Measurements from ENCODE around the gene TTLL11. TPM values are rescaled to one million over a fixed set of nuclear protein-coding genes. Genes with fewer than 3 reads are reported as not detected.
A peak's percentile ranks its signal among the peaks of the same experiment; 100 is the strongest.
"Not testable (repeated sequence)": the region's sequence is repeated elsewhere in the genome, so short reads cannot be mapped to it uniquely, and the experiment has no call there.

TTLL11 gene
- total and polyA plus RNA-seq, 4 donors, result 1.4 to 4.5 (median 3.6) TPM

DNA sequence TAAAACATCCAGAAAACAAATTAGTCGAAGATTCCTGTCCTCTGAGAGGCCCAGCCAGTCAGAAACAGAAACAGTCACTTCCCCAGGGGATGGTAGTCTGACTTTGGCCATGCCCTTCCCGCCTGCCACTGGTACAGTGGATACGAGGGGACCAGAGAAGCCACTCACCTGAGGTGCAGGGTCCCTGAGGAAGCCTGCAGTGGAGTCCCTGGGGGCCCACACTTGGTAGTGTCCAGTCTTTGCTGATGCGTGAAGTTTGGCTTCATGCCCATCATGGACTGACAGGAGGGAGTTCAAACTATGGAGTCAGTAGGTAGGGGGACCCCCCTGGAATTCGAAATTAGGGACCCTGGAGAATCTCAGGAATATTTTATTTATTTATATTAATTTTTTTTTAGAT is 294.2 kb downstream of the TTLL11 start (continued):
- TF ChIP-seq, protein P1, sequence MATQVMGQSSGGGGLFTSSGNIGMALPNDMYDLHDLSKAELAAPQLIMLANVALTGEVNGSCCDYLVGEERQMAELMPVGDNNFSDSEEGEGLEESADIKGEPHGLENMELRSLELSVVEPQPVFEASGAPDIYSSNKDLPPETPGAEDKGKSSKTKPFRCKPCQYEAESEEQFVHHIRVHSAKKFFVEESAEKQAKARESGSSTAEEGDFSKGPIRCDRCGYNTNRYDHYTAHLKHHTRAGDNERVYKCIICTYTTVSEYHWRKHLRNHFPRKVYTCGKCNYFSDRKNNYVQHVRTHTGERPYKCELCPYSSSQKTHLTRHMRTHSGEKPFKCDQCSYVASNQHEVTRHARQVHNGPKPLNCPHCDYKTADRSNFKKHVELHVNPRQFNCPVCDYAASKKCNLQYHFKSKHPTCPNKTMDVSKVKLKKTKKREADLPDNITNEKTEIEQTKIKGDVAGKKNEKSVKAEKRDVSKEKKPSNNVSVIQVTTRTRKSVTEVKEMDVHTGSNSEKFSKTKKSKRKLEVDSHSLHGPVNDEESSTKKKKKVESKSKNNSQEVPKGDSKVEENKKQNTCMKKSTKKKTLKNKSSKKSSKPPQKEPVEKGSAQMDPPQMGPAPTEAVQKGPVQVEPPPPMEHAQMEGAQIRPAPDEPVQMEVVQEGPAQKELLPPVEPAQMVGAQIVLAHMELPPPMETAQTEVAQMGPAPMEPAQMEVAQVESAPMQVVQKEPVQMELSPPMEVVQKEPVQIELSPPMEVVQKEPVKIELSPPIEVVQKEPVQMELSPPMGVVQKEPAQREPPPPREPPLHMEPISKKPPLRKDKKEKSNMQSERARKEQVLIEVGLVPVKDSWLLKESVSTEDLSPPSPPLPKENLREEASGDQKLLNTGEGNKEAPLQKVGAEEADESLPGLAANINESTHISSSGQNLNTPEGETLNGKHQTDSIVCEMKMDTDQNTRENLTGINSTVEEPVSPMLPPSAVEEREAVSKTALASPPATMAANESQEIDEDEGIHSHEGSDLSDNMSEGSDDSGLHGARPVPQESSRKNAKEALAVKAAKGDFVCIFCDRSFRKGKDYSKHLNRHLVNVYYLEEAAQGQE (IDR thresholded peaks at IDR 0.05), result no peak
- TF ChIP-seq RAD21 (IDR thresholded peaks at IDR 0.05), result no peak
- no peak for TF ChIP-seq FOXA2 (IDR thresholded peaks at IDR 0.05)
- TF ChIP-seq NR2F2 (IDR thresholded peaks at IDR 0.05), result no peak
- no peak for TF ChIP-seq YY1 (IDR thresholded peaks at IDR 0.05)

DNA sequence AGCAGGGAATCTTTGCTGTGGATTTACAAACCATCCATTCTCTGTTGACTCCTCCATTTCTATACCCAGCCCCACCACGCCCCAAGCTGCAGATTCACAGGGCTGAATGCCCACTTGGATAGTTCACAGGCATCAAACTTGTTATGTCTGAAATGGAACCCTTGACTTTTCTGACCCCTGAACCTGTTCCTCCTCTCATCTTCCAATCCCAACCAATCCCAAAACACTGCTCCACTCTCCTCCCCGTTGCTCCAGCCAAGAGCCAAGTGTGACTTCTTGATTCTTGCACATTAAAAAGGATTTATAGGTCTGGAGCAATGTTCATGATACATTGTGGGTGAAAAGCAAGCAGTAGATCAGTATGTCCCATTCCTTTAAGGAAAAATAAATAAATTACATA is 296.0 kb downstream of the TTLL11 start:
- H3K36me3 ChIP-seq (ENCODE audit: control insufficient read depth in 4 of 4, insufficient read depth in 3 of 4, low read depth in 1 of 4, low read length in 3 of 4), result no peaks in the 10 kb centered on the region
- DNase-seq (ENCODE audit: low spot score), result peak; percentile 28
- H3K9me3 ChIP-seq (ENCODE audit: control insufficient read depth in 4 of 4, low read length in 3 of 4), result no peaks in the 10 kb centered on the region
- H3K4me1 ChIP-seq (ENCODE audit: control insufficient read depth in 4 of 4, insufficient read depth in 4 of 4, low read length in 3 of 4), result no peaks in the 10 kb centered on the region
- no peak overlapping the region for H3K4me3 ChIP-seq (ENCODE audit: low read depth in 1 of 3, low read length in 3 of 3)
- H3K9ac ChIP-seq (ENCODE audit: low read depth in 1 of 2, low read length in 2 of 2), result no peak overlapping the region
- H3K27ac ChIP-seq (ENCODE audit: low read depth in 1 of 2, low read length in 2 of 2), result no peak overlapping the region
- WGBS, result 86% methylated on average over 2 of the region's 2 CpGs
- no peaks in the 10 kb centered on the region for H3K27me3 ChIP-seq (ENCODE audit: control insufficient read depth in 4 of 4, insufficient read depth in 4 of 4, low read length in 3 of 4)
- TF ChIP-seq, protein P2, sequence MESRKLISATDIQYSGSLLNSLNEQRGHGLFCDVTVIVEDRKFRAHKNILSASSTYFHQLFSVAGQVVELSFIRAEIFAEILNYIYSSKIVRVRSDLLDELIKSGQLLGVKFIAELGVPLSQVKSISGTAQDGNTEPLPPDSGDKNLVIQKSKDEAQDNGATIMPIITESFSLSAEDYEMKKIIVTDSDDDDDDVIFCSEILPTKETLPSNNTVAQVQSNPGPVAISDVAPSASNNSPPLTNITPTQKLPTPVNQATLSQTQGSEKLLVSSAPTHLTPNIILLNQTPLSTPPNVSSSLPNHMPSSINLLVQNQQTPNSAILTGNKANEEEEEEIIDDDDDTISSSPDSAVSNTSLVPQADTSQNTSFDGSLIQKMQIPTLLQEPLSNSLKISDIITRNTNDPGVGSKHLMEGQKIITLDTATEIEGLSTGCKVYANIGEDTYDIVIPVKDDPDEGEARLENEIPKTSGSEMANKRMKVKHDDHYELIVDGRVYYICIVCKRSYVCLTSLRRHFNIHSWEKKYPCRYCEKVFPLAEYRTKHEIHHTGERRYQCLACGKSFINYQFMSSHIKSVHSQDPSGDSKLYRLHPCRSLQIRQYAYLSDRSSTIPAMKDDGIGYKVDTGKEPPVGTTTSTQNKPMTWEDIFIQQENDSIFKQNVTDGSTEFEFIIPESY (IDR thresholded peaks at IDR 0.05), result no peak
- TF ChIP-seq HNF4G (IDR thresholded peaks at IDR 0.05) (no peak), SP1 (IDR thresholded peaks at IDR 0.05) (no peak), FOXA2 (IDR thresholded peaks at IDR 0.05) (no peak), GABPA (IDR thresholded peaks at IDR 0.05 in 1 of 2, conservative IDR thresholded peaks at IDR 0.05 in 1 of 2) (no peak), HNF4A (conservative IDR thresholded peaks at IDR 0.05) (no peak), EGR1 (IDR thresholded peaks at IDR 0.05; ENCODE audit: low read depth in 2 of 2) (no peak), YY1 (IDR thresholded peaks at IDR 0.05) (no peak), FOXA1 (IDR thresholded peaks at IDR 0.05) (no peak), NR2F2 (IDR thresholded peaks at IDR 0.05) (no peak), JUND (IDR thresholded peaks at IDR 0.05) (no peak), RXRA (IDR thresholded peaks at IDR 0.05) (no peak), RAD21 (IDR thresholded peaks at IDR 0.05) (no peak)
- TF ChIP-seq, protein P1 (IDR thresholded peaks at IDR 0.05), result no peak
- TF ChIP-seq, protein P3, sequence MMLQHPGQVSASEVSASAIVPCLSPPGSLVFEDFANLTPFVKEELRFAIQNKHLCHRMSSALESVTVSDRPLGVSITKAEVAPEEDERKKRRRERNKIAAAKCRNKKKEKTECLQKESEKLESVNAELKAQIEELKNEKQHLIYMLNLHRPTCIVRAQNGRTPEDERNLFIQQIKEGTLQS (IDR thresholded peaks at IDR 0.05), result no peak
- TF ChIP-seq, protein P4, sequence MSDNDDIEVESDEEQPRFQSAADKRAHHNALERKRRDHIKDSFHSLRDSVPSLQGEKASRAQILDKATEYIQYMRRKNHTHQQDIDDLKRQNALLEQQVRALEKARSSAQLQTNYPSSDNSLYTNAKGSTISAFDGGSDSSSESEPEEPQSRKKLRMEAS (IDR thresholded peaks at IDR 0.05), result no peak
- TF ChIP-seq, protein P5, sequence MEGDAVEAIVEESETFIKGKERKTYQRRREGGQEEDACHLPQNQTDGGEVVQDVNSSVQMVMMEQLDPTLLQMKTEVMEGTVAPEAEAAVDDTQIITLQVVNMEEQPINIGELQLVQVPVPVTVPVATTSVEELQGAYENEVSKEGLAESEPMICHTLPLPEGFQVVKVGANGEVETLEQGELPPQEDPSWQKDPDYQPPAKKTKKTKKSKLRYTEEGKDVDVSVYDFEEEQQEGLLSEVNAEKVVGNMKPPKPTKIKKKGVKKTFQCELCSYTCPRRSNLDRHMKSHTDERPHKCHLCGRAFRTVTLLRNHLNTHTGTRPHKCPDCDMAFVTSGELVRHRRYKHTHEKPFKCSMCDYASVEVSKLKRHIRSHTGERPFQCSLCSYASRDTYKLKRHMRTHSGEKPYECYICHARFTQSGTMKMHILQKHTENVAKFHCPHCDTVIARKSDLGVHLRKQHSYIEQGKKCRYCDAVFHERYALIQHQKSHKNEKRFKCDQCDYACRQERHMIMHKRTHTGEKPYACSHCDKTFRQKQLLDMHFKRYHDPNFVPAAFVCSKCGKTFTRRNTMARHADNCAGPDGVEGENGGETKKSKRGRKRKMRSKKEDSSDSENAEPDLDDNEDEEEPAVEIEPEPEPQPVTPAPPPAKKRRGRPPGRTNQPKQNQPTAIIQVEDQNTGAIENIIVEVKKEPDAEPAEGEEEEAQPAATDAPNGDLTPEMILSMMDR (IDR thresholded peaks at IDR 0.05; ENCODE audit: low read depth, low read length, missing input control), result no peak

DNA sequence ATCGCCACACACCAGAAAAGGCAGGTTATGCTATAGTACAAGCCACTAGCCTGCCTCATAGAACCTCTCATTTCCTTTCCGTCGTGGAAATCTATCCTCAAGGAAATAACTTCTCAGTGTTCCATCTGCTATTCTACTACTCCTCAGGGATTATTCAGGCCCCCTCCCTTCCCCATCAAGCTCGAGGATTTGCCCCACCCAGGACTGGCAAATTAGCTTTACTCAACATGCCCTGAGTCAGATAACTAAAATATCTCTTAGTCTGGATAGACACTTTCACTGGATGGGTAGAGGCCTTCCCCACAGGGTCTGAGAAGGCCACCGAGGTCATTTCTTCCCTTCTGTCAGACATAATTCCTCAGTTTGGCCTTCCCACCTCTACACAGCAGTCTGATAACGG is 298.8 kb downstream of the TTLL11 start:
- H3K27ac ChIP-seq (ENCODE audit: low read depth in 1 of 2, low read length in 2 of 2); H3K27me3 ChIP-seq (ENCODE audit: control insufficient read depth in 4 of 4, insufficient read depth in 4 of 4, low read length in 3 of 4); H3K4me3 ChIP-seq (ENCODE audit: low read depth in 1 of 3, low read length in 3 of 3); DNase-seq (ENCODE audit: low spot score); H3K36me3 ChIP-seq (ENCODE audit: control insufficient read depth in 4 of 4, insufficient read depth in 3 of 4, low read depth in 1 of 4, low read length in 3 of 4); H3K9ac ChIP-seq (ENCODE audit: low read depth in 1 of 2, low read length in 2 of 2); H3K4me1 ChIP-seq (ENCODE audit: control insufficient read depth in 4 of 4, insufficient read depth in 4 of 4, low read length in 3 of 4); H3K9me3 ChIP-seq (ENCODE audit: control insufficient read depth in 4 of 4, low read length in 3 of 4): not testable (repeated sequence)
- WGBS, result 88% methylated on average over 6 of the region's 6 CpGs
